OCI-LY7 (cell line): ENCODE measurements around the gene NYNRIN.

Experiments
- EZH2phosphoT487 ChIP-seq: fragments of 200-600 bp; sonication (generic); IDR thresholded peaks from 2 replicates; pipeline ENCODE4 v1.6.1; 2018; ENCODE audit warnings: low read depth, borderline replicate concordance, mild to moderate bottlenecking, mixed run types, antibody characterized with exemption, low read length, moderate library complexity, mixed read lengths
- TF ChIP-seq, protein P1 (sequence below): fragments of 200-600 bp; sonication (generic); conservative IDR thresholded peaks from 2 replicates; pipeline ENCODE4 v1.5.1; 2014; ENCODE audit warnings: mild to moderate bottlenecking, antibody characterized with exemption, low read length, moderate library complexity, mixed read lengths

DNA sequence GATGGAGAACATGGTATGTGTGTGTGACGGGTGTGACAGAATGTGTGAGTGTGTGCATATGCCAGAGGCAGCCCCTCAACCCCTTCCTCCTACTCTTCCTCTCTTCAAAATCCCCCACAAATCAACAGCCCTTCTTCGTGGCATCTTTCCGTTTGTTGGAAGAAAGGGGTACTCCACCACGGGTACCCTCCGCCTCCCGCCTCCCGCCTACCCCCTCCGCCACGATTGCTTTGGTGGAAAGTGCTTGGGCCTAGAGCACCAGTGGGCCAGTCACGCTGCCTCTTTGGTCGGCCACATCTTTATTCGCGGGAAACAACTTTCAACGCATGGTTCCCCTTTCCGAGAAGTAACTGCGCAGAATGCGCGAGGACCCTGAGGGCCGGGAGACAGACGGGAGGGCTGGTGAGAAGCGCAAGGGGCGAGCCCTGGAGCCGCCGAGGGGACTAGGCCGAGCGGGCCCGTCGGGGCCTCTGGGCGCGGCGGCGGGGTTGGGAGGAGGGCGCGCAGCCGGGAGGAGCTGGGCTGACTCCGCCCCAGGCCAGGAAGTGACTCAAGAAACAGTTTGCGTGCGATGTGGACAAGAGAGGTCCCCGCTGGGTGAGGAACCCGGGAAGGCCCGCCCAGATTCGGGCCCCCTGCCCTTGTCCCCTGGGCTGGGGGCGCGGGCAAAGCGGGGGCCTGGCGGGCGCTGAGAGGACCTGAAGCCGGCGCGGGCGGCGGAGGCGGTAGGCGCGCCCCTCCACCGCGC lies 30.8 kb downstream of the NYNRIN start, which contains the start of the genes CBLN3 and KHNYN:
- TF ChIP-seq, protein P1, sequence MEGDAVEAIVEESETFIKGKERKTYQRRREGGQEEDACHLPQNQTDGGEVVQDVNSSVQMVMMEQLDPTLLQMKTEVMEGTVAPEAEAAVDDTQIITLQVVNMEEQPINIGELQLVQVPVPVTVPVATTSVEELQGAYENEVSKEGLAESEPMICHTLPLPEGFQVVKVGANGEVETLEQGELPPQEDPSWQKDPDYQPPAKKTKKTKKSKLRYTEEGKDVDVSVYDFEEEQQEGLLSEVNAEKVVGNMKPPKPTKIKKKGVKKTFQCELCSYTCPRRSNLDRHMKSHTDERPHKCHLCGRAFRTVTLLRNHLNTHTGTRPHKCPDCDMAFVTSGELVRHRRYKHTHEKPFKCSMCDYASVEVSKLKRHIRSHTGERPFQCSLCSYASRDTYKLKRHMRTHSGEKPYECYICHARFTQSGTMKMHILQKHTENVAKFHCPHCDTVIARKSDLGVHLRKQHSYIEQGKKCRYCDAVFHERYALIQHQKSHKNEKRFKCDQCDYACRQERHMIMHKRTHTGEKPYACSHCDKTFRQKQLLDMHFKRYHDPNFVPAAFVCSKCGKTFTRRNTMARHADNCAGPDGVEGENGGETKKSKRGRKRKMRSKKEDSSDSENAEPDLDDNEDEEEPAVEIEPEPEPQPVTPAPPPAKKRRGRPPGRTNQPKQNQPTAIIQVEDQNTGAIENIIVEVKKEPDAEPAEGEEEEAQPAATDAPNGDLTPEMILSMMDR: no peak
- no peak for TF ChIP-seq EZH2phosphoT487
